Measurements from ENCODE around the gene YIF1B.
A peak's percentile ranks its signal among the peaks of the same experiment; 100 is the strongest.

The YIF1B gene

GRCh38 chr19:38333245-38333644, 17.5 kb upstream of the YIF1B start:
- no peak for DNase-seq

GRCh38 chr19:38331728-38332127, 16.0 kb upstream of the YIF1B start:
- no peak for DNase-seq

GRCh38 chr19:38329651-38330050, 13.9 kb upstream of the YIF1B start:
- no peak for DNase-seq

DNA sequence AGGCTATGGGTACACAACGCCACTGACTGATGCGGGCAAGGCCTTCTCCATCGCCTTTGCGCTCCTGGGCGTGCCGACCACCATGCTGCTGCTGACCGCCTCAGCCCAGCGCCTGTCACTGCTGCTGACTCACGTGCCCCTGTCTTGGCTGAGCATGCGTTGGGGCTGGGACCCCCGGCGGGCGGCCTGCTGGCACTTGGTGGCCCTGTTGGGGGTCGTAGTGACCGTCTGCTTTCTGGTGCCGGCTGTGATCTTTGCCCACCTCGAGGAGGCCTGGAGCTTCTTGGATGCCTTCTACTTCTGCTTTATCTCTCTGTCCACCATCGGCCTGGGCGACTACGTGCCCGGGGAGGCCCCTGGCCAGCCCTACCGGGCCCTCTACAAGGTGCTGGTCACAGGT, 10.8 kb upstream of the YIF1B start:
- no peak for DNase-seq

DNA sequence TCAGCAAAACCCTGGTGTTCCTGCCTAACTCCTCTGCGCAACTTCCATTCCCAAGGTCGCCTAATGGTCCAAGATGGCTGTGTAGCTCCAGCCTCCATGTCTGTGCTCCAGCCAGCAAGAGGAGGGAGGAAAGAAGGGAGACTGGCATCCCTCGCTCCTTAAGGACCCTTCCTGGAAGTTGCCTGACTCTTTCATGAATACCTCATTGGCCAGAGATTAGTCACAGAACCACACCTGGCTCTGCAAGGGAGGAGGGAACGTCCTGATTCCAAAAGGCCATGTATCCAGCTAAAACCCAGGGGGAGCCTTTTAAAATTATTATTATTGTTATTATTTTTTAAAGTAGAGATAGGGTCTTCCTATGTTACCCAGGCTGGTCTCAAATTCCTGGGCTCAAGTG, 8.7 kb upstream of the YIF1B start:
- DNase-seq: no peak

DNA sequence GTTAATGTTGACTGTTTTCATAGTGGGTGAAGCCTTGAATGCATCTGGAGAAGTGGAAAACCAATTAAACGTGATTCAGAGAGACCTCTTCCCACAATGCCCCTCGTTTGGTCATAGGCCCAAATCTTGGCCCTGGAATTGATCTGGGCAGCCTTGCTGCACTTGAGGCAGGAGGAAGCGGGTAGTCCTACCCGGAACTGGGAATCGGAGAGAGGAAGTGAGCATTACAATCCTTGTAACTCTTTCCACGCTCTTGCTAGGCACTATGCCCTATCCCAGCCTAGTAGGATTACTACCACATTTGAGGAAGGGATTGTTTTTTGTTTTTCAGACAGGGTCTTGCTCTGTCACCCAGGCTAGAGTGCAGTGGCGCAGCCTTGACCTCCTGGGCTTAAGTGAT, 7.5 kb upstream of the YIF1B start:
- DNase-seq: no peak

GRCh38 chr19:38321646-38322196, 6.0 kb upstream of the YIF1B start:
- no peak for DNase-seq

DNA sequence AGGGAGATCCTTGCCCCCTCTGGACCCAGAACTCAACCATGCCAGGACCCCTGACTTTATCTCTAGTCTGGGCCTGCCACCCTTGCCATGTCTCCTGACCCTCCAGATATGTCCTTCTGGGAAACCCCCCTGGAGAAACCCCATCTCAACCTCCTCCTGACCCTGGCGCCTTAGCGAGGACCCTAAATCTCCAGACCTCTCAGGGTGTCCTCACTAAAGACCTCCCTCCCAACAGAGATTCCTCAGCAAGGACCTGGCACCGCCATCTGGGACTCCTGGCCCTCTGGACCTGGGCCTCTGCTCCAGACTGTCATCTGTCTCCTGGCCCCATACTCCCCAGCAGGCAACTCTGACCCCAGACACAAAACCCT, 5.2 kb upstream of the YIF1B start:
- DNase-seq: no peak

- DNase-seq: peak; percentile 17
These were observed 3.9 kb upstream of the YIF1B start, which contains the start of gene KCNK6 for GRCh38 chr19:38319421-38320258. KCNK6 (plus strand) TSS chr19:38319845; CDS start chr19:38319951, 106 bp downstream.

DNA sequence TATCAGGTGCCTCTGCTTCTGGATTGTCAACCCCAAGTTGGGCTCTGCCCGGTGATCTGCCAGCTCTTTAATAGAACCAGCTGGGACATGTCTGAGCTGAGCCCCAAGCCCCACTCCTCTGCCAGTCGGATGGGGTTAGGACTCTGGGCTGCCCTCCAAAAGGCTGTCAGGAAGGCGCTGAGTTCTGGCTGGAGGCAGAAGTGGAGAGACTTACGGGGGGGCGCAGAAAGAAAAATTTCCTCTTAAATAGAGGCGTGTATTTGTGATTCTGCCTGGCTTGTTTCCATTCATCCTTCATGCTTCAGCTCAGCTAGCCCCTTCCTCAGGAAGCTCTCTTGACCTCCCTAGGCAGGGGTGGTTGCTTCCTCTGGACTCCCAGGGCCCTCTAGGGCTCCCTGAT, 2.9 kb upstream of the YIF1B start:
- no peak for DNase-seq

- peak; percentile 27 for DNase-seq
These were observed 1.4 kb upstream of the YIF1B start for GRCh38 chr19:38317104-38317612.

DNA sequence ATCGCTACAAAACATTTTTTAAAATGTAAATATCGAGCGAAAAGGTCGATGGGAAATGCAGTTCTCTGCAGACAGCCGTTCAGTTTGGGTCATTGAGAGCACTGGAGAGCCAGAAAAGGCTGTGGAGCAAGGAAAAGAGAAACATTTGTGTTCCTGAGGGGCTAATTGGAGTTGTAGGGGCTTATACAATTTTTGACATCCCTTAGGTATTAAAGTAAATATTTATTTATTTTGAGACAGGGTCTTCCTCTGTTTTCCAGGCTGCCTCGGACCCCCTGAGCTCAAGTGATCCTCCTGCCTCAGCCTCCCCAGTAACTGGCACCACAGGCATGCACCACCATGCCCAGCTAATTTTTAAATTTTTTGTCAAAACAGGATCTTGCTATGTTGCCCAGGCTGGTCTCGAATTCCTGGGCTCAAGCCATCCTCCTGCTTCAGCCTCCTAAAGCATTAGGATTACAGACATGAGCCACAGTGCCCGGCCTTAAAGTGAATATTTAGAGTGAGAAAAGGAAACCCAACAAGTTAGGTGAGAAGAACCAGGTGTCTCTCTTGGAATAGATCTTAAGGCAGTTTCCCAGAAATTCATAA, 825 bp upstream of the YIF1B start:
- DNase-seq: no peak

DNA sequence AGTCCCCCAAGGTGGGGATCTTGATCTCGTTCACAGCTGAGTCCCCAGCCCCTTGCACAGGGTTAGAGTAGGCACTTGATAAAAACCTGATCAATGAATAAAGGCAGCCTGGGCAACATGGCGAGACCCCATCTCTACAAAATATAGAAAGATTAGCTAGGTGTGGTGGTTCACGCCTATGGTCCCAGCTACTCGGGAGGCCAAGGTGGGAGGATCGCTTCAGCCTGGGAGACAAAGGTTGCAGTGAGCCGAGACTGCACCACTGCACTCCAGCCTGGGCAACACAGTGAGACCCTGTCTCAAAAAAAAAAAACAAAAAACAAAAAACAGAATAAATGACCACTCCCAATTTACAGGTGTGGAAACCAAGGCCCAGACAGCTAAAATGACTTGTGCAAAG, 4.8 kb downstream of the YIF1B start:
- DNase-seq: no peak

GRCh38 chr19:38310279-38310670, 5.5 kb downstream of the YIF1B start:
- no peak for DNase-seq

DNA sequence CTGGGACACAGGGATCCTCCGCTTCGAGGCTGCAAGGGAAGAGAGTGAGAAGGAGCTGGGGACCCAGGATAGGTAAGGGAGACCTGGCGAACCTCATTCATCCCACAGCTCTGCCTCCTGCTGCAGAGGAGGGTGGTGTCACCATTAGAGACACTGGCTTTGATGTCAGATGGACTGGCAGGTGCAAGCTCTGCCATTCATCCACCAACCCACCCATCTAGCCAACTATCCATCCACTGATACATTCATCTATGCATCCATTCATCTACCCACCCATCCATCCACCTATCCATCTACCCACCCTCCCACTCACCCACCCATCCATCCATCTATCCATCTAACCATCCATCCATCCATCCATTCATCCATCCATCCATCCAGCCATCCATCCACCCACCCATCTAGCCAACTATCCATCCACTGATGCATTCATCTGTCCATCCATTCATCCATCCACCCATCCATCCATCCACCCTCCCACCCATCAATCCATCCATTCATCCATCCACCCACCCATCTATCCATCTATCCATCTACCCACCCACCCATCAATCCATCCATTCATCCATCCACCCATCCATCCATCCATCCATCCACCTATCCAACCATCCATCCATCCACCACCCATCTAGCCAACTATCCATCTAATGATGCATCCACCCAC, 6.0 kb downstream of the YIF1B start:
- DNase-seq: no peak

DNA sequence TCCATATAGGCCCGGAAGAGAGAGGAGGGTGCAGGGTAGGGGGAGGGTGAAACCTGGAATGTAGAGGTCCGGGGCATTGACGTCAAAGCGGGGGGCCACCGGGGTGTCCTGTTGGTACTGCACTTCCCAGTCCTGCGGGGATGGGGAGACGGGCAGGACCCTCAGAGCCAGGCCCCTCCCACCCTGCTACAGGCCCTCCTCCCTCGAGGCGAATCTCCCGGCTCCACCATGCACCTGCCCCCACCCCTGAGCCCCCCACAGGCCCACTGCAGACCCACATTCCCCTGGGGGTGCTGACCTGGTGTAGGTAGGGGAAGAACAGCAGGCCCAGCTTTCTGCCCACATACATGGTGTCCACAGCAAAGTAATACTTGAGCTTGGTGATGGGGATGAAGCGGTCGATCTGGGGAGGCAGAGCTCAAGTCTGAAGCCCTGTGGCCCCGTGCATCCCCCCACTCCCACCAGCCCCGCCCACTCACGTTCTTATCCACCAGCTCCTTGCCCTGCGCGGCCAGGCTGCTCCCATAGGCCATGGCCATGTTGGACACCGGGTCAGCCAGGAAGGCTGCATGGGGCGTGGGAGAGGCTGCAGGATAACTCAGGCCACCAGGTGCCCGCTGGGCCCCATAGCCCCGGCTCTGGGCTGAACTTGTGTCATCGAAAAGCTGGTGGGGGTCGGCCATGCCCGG, 6.7 kb downstream of the YIF1B start:
- no peak for DNase-seq

DNA sequence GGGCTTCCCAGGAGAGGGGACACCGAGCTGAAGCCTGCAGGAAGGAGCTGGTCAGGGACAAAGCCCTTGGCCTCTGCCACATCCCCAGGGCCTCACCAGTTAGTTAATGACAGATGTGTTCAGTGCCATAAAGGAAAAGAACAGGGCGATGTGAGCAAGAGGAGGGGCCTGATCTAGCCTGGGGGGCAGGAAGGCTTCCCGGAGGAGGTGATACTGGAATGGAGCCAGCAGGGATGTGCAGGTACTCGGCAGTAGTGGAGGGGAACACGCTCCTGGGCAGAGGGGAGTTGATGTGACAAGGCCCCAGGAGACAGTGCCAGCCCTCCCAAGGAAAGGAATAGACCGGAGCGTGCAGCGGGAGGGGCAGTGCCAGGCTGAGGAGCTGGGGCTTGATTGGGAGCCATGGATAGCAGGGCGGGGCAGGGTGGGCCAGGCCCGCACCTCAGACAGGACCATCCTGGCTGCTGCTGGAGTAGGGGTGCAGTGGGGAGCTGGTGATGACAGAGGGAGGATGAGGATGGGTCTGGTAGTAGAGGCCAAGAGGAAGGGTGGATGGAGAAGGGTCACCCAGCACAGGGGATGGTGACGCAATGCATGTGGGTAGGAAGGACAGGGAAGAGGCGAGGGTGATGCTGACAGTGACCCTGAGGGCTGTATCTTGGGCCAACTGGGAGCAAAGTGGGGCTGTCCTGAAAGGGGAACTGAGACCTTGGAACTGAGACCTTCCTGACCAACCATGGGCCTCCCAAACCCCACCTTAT, 7.6 kb downstream of the YIF1B start:
- no peak for DNase-seq

- no peak for DNase-seq
These were observed 8.2 kb downstream of the YIF1B start for GRCh38 chr19:38307597-38307996.

GRCh38 chr19:38307076-38307475, 8.7 kb downstream of the YIF1B start:
- DNase-seq: no peak

DNA sequence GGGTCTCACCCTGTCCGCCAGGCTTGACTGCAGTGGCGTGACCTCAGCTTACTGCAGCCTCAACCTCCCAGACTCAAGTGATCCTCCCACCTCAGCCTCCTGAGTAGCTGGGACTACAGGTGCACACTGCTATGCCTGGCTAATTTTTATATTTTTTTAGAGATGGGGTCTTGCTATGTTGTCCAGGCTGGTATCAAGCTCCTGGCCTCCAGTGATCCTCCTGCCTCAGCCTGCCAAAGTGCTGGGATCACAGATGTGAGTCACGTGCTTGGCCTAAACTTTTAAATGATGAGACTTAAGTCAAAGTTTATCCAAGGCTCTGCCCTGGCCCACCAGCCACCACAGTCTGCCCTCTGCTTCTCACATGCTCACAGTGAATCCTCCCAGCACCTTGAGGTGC, 9.5 kb downstream of the YIF1B start:
- DNase-seq: no peak

DNA sequence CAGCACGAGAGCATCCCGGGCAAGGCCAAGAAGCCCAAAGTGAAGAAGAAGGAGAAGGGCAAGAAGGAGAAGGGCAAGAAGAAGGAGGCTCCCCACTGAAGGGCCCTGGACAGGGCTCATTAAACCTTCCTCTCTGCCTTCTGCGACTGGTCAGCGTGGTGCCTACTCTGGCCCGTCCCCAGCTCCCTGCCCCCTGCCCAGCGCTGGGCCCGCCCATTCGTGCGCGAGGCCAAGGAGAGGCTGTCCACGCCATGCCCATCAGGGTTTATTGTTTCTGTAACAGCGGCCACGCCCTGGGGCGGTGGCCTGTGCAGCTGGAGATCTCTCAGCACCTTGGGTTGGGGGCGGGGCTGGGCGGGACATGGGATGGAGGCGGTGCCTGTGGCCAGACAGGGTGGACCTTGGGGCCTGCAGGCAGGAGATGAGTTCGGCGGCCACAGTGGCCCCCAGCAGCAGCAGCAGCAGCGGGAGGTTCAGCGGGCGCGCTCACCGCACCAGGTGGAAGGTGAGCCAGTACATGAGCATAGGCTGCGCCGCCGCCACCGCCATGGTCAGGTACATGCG, 10.8 kb downstream of the YIF1B start:
- DNase-seq: no peak

DNA sequence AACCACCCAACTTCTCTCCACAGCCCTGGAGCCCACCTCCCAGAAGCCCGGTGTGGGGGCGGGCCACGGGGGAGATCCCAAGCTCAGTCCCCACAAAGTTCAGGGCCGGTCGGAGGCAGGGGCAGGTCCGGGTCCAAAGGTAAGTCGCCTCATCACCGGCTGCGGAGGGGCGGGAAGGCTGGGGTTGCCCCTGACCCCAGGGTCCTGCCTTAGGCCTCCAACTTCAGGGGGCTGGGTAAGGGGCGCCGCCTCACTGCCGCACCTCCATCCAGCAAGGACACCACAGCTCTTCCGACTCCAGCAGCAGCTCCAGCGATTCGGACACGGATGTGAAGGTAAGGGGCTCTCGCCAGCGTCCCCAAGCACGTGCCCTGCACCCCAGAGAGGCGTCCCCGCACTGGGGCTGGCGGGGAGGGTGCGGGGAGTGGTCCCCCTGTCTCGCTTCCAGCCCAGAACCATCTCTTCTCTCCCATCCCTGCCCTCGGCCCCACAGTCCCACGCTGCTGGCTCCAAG, 11.3 kb downstream of the YIF1B start:
- no peak for DNase-seq

All from activated effector memory CD4-positive, alpha-beta T cell treated with Interleukin-2 at 50 U/mL for 16 hours (primary cell).